IMR-90 (cell line): ENCODE data around the gene UBE2V1.

Experiments used
- CTCF ChIP-seq: conservative IDR thresholded peaks from 2 replicates; pipeline ENCODE4 v1.5.1; 2012; ENCODE audit warnings: mild to moderate bottlenecking, low read depth, low read length, improper control_type of control experiment
- MAZ ChIP-seq: IDR thresholded peaks from 2 replicates; pipeline ENCODE4 v1.6.1; 2012; ENCODE audit warnings: low read depth, mild to moderate bottlenecking, low read length, improper control_type of control experiment, moderate library complexity, borderline replicate concordance
- POLR2A ChIP-seq: IDR thresholded peaks from 2 replicates; pipeline ENCODE4 v1.6.1; 2012; ENCODE audit warnings: mild to moderate bottlenecking, low read depth, low read length
- RAD21 ChIP-seq: IDR thresholded peaks from 2 replicates; pipeline ENCODE4 v1.6.1; 2012; ENCODE audit warnings: low read length, improper control_type of control experiment
- RCOR1 ChIP-seq: IDR thresholded peaks from 2 replicates; pipeline ENCODE4 v1.6.1; 2012; ENCODE audit warnings: mild to moderate bottlenecking, low read length, improper control_type of control experiment; ENCODE audit not compliant: insufficient replicate concordance
- USF2 ChIP-seq: fragments of 150-350 bp; IDR thresholded peaks from 2 replicates; pipeline ENCODE4 v1.6.1; 2017; ENCODE audit warnings: mild to moderate bottlenecking, antibody characterized with exemption, low read length, low read depth

DNA sequence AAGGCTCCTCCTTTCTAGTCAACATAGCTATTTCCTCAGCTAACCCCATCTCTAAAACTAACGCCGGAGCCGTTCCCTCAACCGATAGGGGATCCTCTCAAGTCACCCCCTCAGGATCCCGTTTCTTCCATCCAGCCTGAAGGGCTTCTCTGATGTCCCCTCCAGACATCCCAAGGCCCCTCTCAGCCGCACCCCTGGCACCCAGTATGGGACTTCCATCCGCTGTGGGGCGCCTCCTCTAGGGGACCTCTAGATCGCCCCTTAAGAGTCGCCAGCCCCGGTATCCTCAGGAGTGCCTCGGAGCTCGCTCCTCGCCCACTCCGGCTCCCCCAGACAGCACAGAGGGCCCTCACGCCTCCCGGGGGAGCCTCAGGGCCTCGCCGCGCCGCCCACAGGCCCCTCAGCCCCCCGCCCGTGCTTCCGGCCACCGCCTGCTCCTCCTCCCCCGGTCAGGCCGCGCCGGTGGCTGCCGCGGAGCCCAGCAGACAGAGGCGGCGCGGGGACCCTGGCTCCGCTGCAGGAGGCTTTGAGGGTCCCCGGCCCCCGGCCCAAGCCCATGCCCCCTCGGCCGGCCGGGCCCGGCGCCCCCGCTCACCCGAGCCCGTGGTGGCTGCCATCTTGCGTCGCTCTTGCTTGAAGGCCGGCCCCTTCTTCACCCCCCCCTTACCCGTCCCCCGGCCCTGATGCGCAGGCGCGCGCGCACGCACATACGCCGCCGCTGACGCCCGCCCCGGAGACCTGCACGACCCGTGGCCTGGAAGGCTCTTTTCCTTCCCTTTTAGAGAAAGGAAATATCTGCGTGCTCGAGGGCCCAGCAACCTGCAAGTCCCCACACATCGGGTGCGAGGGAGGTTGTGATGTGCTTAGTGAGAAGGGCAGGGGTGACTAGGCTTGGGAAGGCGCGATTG lies at the start of gene UBE2V1:
- TF ChIP-seq USF2 (no peak; the same call in 1 of the 2 replicates), POLR2A (peak; percentile 84), CTCF (no peak; the same call in none of the 2 replicates), RCOR1 (no peak), RAD21 (no peak), MAZ (no peak; the same call in 1 of the 2 replicates)
